Activated CD4-positive, alpha-beta T cell treated with anti-CD3 and anti-CD28 coated beads, Interleukin-2, Interleukin-4, amounts not matched to agents 100 ng/mL and 50 ng/mL, durations not matched to agents 16 hours and 8 hours (primary cell): Measurements from ENCODE around the gene TNP2.
A peak's percentile ranks its signal among the peaks of the same experiment; 100 is the strongest.
"Not testable (repeated sequence)": the region's sequence is repeated elsewhere in the genome, so short reads cannot be mapped to it uniquely, and the experiment has no call there.

Source experiments
- DNase-seq: peaks from one replicate; pipeline ENCODE4 v3.0.0-alpha.2; 2020; ENCODE audit warnings: low spot score

TNP2 gene

GRCh38 chr16:11300560-11300892 is 31.4 kb upstream of the TNP2 start:
- no peak for DNase-seq

- DNase-seq, result no peak
Observed at GRCh38 chr16:11299865-11300559, 30.9 kb upstream of the TNP2 start.

GRCh38 chr16:11298950-11299547 is 29.9 kb upstream of the TNP2 start:
- DNase-seq, result not testable (repeated sequence)

GRCh38 chr16:11298143-11298900 is 29.2 kb upstream of the TNP2 start:
- DNase-seq, result no peak

GRCh38 chr16:11297492-11298142 is 28.5 kb upstream of the TNP2 start:
- DNase-seq, result peak; percentile 70

- DNase-seq, result no peak
Observed at GRCh38 chr16:11296706-11297491, 27.8 kb upstream of the TNP2 start.

- DNase-seq, result no peak
Observed at GRCh38 chr16:11296351-11296705, 27.2 kb upstream of the TNP2 start.

- no peak for DNase-seq
Observed at GRCh38 chr16:11295672-11296071, 26.5 kb upstream of the TNP2 start.

GRCh38 chr16:11292076-11292748 is 23.1 kb upstream of the TNP2 start:
- no peak for DNase-seq

GRCh38 chr16:11291091-11291703 is 22.1 kb upstream of the TNP2 start:
- no peak for DNase-seq

- DNase-seq, result no peak
Observed at GRCh38 chr16:11290102-11290893, 21.2 kb upstream of the TNP2 start.

- not testable (repeated sequence) for DNase-seq
Observed at GRCh38 chr16:11289696-11290095, 20.6 kb upstream of the TNP2 start.

- DNase-seq, result no peak
Observed at GRCh38 chr16:11289202-11289601, 20.1 kb upstream of the TNP2 start.

- no peak for DNase-seq
Observed at GRCh38 chr16:11285842-11286241, 16.7 kb upstream of the TNP2 start.

GRCh38 chr16:11283820-11284248 is 14.7 kb upstream of the TNP2 start:
- no peak for DNase-seq

GRCh38 chr16:11280616-11281522 is 11.7 kb upstream of the TNP2 start, which contains the start of gene PRM1:
TSS of gene PRM1 (minus strand) at chr16:11281330. CDS start at chr16:11281238, 92 bp downstream.
- DNase-seq, result no peak

- DNase-seq, result no peak
Observed at GRCh38 chr16:11278681-11279628, 9.8 kb upstream of the TNP2 start.
